Neuron (in vitro differentiated cells): ENCODE measurements around the gene JAK1.
A peak's percentile ranks its signal among the peaks of the same experiment; 100 is the strongest.

ENCODE experiments used
- H2AFZ ChIP-seq: one replicate; pipeline ENCODE4 v1.6.1; 2013; ENCODE audit warnings: low read depth, mild to moderate bottlenecking, inconsistent platforms, low read length, moderate library complexity
- H3K27me3 ChIP-seq: one replicate; pipeline ENCODE4 v1.6.1; 2013; ENCODE audit warnings: low read length; ENCODE audit not compliant: insufficient read depth
- H3K36me3 ChIP-seq: one replicate; pipeline ENCODE4 v1.6.1; 2013; ENCODE audit warnings: low read length; ENCODE audit not compliant: insufficient read depth
- H3K4me1 ChIP-seq: one replicate; pipeline ENCODE4 v1.6.1; 2013; ENCODE audit warnings: low read length; ENCODE audit not compliant: insufficient read depth
- H3K4me3 ChIP-seq: 2 replicates; pipeline ENCODE4 v1.5.1; 2013; ENCODE audit warnings: mild to moderate bottlenecking, low read length, moderate library complexity
- H3K9me3 ChIP-seq: one replicate; pipeline ENCODE4 v1.6.1; 2013; ENCODE audit warnings: low read length

JAK1 gene

DNA sequence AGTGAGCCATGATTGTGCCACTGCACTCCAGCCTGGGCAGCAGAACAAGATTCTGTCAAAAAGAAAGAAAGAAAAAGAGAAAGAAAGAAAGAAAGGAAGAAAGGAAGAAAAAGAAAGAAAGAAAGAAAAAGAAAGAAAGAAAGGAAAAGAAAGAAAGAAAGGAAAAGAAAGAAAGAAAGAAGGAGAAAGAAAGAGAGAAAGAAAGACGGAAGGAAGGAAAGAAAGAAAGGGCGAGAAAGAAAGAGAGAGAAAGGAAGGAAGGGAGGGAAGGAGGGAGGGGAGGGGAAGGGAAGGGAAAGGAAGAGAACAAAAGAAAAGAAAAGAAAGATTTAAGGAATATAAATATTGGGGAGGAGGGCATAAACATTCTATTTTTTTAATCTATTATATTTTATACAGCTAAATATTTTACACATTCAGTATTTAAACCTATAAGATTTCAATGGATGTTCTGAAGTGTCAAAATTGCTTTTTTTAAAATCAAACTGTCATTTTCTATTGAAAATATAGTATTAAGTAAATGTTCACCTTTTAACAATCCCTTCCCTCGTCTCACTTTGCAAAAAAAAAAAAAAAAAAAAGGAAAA, 6.8 kb upstream of the JAK1 start:
- H3K4me1 ChIP-seq, result peaks cover 6% of the 10 kb centered on the region
- H3K4me3 ChIP-seq, result no peak overlapping the region
- no peak overlapping the region for H2AFZ ChIP-seq
- no peaks in the 10 kb centered on the region for H3K27me3 ChIP-seq
- no peaks in the 10 kb centered on the region for H3K9me3 ChIP-seq
- H3K36me3 ChIP-seq, result no peaks in the 10 kb centered on the region

- H3K9me3 ChIP-seq, result no peaks in the 10 kb centered on the region
- no peaks in the 10 kb centered on the region for H3K27me3 ChIP-seq
- H3K4me1 ChIP-seq, result peaks cover 11% of the 10 kb centered on the region
- no peak overlapping the region for H3K4me3 ChIP-seq
- no peak overlapping the region for H2AFZ ChIP-seq
- H3K36me3 ChIP-seq, result no peaks in the 10 kb centered on the region
These were observed 3.1 kb upstream of the JAK1 start for GRCh38 chr1:64969305-64970046.

DNA sequence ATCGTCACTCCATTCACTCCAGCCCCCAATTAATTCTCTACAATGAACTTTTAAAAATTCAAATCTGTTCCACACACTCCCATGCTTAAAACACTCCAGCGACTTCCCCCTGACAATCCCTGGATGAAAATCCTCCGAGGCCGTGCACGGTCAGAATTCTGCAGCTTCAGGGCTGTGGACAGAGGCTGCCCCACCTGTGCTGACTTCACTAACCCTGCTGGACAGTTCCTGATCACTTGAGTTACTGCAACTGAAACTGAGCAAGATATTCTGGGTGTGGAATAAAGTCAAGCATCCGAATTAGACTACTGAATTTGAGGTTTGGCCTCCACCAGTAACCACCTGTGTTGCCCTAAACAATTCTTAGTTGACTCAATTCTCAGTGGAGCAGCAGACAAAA, 1.0 kb upstream of the JAK1 start:
- Histone ChIP-seq H3K9me3 (no peaks in the 10 kb centered on the region), H3K4me1 (peaks cover 16% of the 10 kb centered on the region), H3K36me3 (no peaks in the 10 kb centered on the region), H3K27me3 (no peaks in the 10 kb centered on the region), H2AFZ (peak overlapping the region; percentile 84), H3K4me3 (no peak overlapping the region)

DNA sequence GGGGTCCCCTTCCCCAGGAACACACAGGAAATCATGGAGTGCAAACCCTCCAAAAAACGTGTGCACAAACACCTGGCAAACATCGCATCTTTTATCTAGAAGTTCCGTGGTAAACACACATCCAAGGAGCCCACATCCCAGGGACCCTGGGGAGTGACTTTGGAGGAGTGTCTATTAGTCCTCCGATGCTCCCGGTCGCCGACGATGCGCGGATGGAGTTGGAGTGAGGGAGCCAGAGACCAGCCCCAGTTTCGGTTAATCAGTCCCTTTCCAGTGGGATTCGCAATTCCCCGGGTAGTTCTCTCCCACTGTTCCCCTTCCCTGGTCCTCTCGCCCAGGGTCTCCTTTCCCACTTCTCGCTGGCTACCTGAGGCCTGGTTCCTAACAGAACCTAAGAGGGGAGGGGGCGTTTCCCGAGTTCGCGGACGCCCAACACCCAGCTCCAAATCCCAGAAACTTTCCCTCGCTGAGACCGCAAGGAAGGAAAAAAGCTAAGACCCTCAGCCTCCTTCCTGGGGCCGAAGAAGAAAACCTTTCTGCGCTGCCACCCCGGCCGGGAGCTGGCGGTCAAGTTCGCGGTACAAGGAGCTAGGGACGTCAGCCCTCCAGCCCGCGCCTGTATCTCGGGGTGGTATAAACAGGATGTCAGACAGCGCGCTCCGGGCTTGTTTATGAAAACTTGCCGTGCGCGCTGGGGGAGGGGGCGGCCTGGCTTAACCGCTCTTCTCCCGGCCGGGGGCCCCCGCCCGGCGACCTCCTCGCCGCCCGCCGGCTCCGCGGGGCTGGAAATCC, 787 bp downstream of the JAK1 start:
- H3K27me3 ChIP-seq, result no peaks in the 10 kb centered on the region
- no peaks in the 10 kb centered on the region for H3K36me3 ChIP-seq
- H3K4me1 ChIP-seq, result peaks cover 16% of the 10 kb centered on the region
- peak overlapping the region; percentile 77 for H2AFZ ChIP-seq
- no peaks in the 10 kb centered on the region for H3K9me3 ChIP-seq
- H3K4me3 ChIP-seq, result peak overlapping the region; percentile 79

GRCh38 chr1:64963466-64963865, 2.9 kb downstream of the JAK1 start:
- Histone ChIP-seq H3K4me1 (peaks cover 16% of the 10 kb centered on the region), H2AFZ (no peak overlapping the region), H3K9me3 (no peaks in the 10 kb centered on the region), H3K4me3 (no peak overlapping the region), H3K27me3 (no peaks in the 10 kb centered on the region), H3K36me3 (no peaks in the 10 kb centered on the region)

- no peaks in the 10 kb centered on the region for H3K9me3 ChIP-seq
- no peaks in the 10 kb centered on the region for H3K36me3 ChIP-seq
- H3K27me3 ChIP-seq, result no peaks in the 10 kb centered on the region
- peaks cover 16% of the 10 kb centered on the region for H3K4me1 ChIP-seq
- H3K4me3 ChIP-seq, result no peak overlapping the region
- H2AFZ ChIP-seq, result no peak overlapping the region
These were observed 3.9 kb downstream of the JAK1 start for GRCh38 chr1:64962441-64962840.

GRCh38 chr1:64961923-64962322, 4.4 kb downstream of the JAK1 start:
- Histone ChIP-seq H3K4me3 (no peak overlapping the region), H2AFZ (no peak overlapping the region)

GRCh38 chr1:64960731-64961130, 5.6 kb downstream of the JAK1 start:
- Histone ChIP-seq H3K27me3 (no peaks in the 10 kb centered on the region), H3K4me3 (no peak overlapping the region), H3K9me3 (no peaks in the 10 kb centered on the region), H3K36me3 (no peaks in the 10 kb centered on the region), H3K4me1 (peaks cover 16% of the 10 kb centered on the region), H2AFZ (no peak overlapping the region)

More at GRCh38 chr1:64961923-64962322, 4.4 kb downstream of the JAK1 start:
- no peaks in the 10 kb centered on the region for H3K27me3 ChIP-seq
- H3K9me3 ChIP-seq, result no peaks in the 10 kb centered on the region
- peaks cover 14% of the 10 kb centered on the region for H3K4me1 ChIP-seq
- H3K36me3 ChIP-seq, result no peaks in the 10 kb centered on the region

DNA sequence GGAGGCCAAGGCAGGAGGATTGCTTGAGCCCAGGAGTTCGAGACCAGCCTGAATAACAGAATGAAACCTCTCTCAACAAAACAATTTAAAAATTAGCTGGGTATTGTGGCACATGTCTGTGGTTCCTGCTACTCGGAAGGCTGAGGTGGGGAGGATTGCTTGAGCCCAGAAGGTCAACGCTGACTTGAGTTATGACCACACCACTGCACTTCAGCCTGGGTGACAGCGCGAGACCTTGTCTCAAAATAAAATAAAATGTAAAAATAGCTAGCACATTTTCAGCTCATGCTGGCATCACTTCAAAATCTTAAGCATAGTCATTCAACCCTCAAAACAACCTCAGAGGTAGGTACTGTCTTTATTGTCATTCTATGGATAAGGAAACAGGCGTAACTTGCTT, 6.4 kb downstream of the JAK1 start:
- H2AFZ ChIP-seq, result no peak overlapping the region
- H3K36me3 ChIP-seq, result no peaks in the 10 kb centered on the region
- no peak overlapping the region for H3K4me3 ChIP-seq
- no peaks in the 10 kb centered on the region for H3K27me3 ChIP-seq
- H3K4me1 ChIP-seq, result peaks cover 14% of the 10 kb centered on the region
- H3K9me3 ChIP-seq, result no peaks in the 10 kb centered on the region

DNA sequence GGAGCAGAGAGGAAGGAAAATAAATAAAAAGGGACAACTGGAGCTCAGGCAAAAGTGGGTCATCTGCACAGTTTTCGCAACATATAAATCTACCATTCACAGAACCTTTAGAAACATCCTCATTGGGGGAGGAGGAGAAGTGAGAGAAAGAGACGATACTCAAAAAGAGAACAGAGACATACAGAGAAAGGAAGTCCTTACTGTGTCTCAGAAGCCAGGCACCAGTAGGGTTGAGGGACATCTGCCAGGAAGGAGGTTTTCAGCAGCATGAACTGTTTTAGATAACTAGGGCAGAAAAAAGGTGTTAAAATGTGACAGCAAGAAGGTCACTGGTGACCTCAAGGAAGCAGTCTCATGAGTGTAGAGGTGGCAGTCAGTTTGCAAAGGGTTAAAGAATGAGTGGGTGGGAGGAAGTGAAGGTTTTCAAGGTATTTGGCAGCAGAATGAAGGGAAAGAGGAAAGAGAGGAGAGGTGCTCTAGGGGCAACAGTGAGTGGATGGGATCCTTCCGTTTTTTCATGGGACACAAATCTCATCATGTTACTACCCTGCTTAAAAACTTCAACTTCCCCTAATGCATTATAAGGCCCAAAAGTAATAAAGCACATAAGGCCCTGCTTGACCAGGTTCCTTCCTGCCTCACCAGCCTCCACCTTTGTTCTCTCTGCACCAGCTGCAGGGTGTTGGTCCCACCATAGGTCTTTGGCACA, 9.5 kb downstream of the JAK1 start:
- H2AFZ ChIP-seq, result no peak overlapping the region
- no peaks in the 10 kb centered on the region for H3K27me3 ChIP-seq
- no peak overlapping the region for H3K4me3 ChIP-seq
- no peaks in the 10 kb centered on the region for H3K9me3 ChIP-seq
- H3K4me1 ChIP-seq, result peaks cover 4% of the 10 kb centered on the region
- H3K36me3 ChIP-seq, result no peaks in the 10 kb centered on the region

GRCh38 chr1:64956010-64956640, 10.2 kb downstream of the JAK1 start:
- Histone ChIP-seq H3K4me3 (no peak overlapping the region), H3K4me1 (peaks cover 4% of the 10 kb centered on the region), H3K27me3 (no peaks in the 10 kb centered on the region), H2AFZ (no peak overlapping the region), H3K36me3 (no peaks in the 10 kb centered on the region), H3K9me3 (no peaks in the 10 kb centered on the region)

GRCh38 chr1:64955097-64956009, 11.0 kb downstream of the JAK1 start:
- no peaks in the 10 kb centered on the region for H3K27me3 ChIP-seq
- no peaks in the 10 kb centered on the region for H3K9me3 ChIP-seq
- H3K36me3 ChIP-seq, result no peaks in the 10 kb centered on the region
- peaks cover 4% of the 10 kb centered on the region for H3K4me1 ChIP-seq
- H2AFZ ChIP-seq, result no peak overlapping the region
- H3K4me3 ChIP-seq, result no peak overlapping the region
